Fibroblast of gingiva (primary cell): ENCODE measurements around the gene HNF4A.

Experiments used
- DNase-seq: peaks from one replicate; pipeline ENCODE4 v3.0.0-alpha.2; 2011; ENCODE audit warnings: low read depth

HNF4A gene

GRCh38 chr20:44445742-44446710, 90.5 kb downstream of the HNF4A start:
- no peak for DNase-seq

GRCh38 chr20:44447827-44448419, 92.4 kb downstream of the HNF4A start:
- DNase-seq: no peak

GRCh38 chr20:44448753-44449546, 93.5 kb downstream of the HNF4A start:
- no peak for DNase-seq

- DNase-seq: no peak
Observed at GRCh38 chr20:44449864-44450263, 94.4 kb downstream of the HNF4A start.

GRCh38 chr20:44450281-44450889, 94.9 kb downstream of the HNF4A start:
- no peak for DNase-seq

- no peak for DNase-seq
Observed at GRCh38 chr20:44450903-44451450, 95.5 kb downstream of the HNF4A start.

- DNase-seq: no peak
Observed at GRCh38 chr20:44454306-44454963, 98.9 kb downstream of the HNF4A start.

GRCh38 chr20:44455126-44455525, 99.6 kb downstream of the HNF4A start:
- no peak for DNase-seq

- no peak for DNase-seq
Observed at GRCh38 chr20:44456611-44457010, 101.1 kb downstream of the HNF4A start.

- DNase-seq: no peak
Observed at GRCh38 chr20:44457016-44457415, 101.5 kb downstream of the HNF4A start.

- no peak for DNase-seq
Observed at GRCh38 chr20:44459271-44459670, 103.8 kb downstream of the HNF4A start.

GRCh38 chr20:44460795-44461141, 105.3 kb downstream of the HNF4A start:
- DNase-seq: peak; percentile 26

- no peak for DNase-seq
Observed at GRCh38 chr20:44461142-44461802, 105.8 kb downstream of the HNF4A start.

- DNase-seq: no peak
Observed at GRCh38 chr20:44461803-44462174, 106.3 kb downstream of the HNF4A start.

- DNase-seq: no peak
Observed at GRCh38 chr20:44463466-44463865, 108.0 kb downstream of the HNF4A start.

GRCh38 chr20:44464514-44464913, 109.0 kb downstream of the HNF4A start:
- DNase-seq: no peak

- DNase-seq: no peak
Observed at GRCh38 chr20:44465001-44465560, 109.6 kb downstream of the HNF4A start.

- DNase-seq: peak; percentile 96
Observed at GRCh38 chr20:44467289-44467883, 111.9 kb downstream of the HNF4A start.

GRCh38 chr20:44468044-44468782, 112.7 kb downstream of the HNF4A start:
- peak; percentile 37 for DNase-seq
